SJCRH30 (cell line): ENCODE data around the gene ZBTB8B. TPM values are rescaled to one million over a fixed set of nuclear protein-coding genes. Genes with fewer than 3 reads are reported as not detected.

Source experiments
- DNase-seq, 2 experiments: peaks; one replicate each; pipeline ENCODE4 v3.0.0-alpha.2; 2015 to 2020
- H3K27ac ChIP-seq: fragments of 250-450 bp; sonication (Bioruptor Pico); 2 replicates; pipeline ENCODE4 v1.5.1; 2020; ENCODE audit warnings: mild to moderate bottlenecking, moderate library complexity
- H3K27me3 ChIP-seq: fragments of 250-450 bp; sonication (Bioruptor Pico); 2 replicates; pipeline ENCODE4 v1.5.1; 2020; ENCODE audit warnings: mild to moderate bottlenecking, moderate library complexity
- H3K36me3 ChIP-seq: fragments of 250-450 bp; sonication (Bioruptor Pico); 2 replicates; pipeline ENCODE4 v1.5.1; 2020; ENCODE audit warnings: mild to moderate bottlenecking, moderate library complexity
- H3K4me1 ChIP-seq: fragments of 250-450 bp; sonication (Bioruptor Pico); 2 replicates; pipeline ENCODE4 v1.5.1; 2020; ENCODE audit warnings: mild to moderate bottlenecking, moderate library complexity
- H3K4me3 ChIP-seq: fragments of 250-450 bp; sonication (Bioruptor Pico); 2 replicates; pipeline ENCODE4 v1.5.1; 2020; ENCODE audit warnings: mild to moderate bottlenecking, moderate library complexity
- H3K9me3 ChIP-seq: fragments of 250-450 bp; sonication (Bioruptor Pico); replicated peaks from 2 replicates; pipeline ENCODE4 v1.5.1; 2020; ENCODE audit warnings: mild to moderate bottlenecking, moderate library complexity
- total RNA-seq: library from RNA; depleted of rRNA; stranded (reverse); fragments of >200 nt; shearing (Covaris generic); gene quantifications from 2 replicates; pipeline ENCODE4 v1.2.3, GENCODE V29; 2014

The ZBTB8B gene
- total RNA-seq, 1 experiment from 2014 or later = not detected

- no peak for DNase-seq
- Histone ChIP-seq H3K4me3 (no peak overlapping the region), H3K36me3 (no peaks in the 10 kb centered on the region), H3K27ac (no peak overlapping the region), H3K4me1 (no peaks in the 10 kb centered on the region), H3K27me3 (peaks cover 12% of the 10 kb centered on the region), H3K9me3 (no peaks in the 10 kb centered on the region)
Observed at GRCh38 chr1:32485554-32486255, 20.8 kb downstream of the ZBTB8B start.

DNA sequence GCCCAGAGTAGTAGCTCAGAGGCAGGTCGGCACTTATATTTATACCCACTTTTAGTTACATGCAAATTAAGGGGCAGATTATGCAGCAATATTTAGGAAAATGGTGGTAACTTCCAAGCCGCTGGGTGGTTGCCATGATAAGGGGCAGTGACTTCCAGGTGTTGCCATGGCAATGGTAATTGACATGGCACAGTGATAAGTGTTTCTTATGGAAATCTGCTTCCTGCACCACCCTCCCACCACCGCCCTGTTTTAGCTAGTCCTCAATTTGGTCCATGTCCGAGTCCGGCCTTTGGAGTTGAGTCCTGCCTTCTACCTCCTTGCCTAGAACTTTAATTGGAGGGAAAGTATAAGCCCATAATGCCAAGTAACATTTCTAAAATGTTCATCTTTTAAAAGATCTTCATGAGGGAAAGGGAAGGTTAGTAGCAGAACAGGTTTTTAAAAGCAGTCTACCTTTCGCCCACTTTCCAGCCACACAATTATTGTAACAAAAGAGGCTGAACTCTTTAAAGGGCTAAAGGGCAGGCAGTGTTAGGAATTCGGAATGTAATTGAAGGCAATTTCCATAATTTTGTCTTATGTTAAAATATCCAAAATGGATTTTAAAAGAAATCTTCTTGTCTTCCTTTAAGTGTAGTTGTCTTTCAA lies 21.7 kb downstream of the ZBTB8B start:
- Histone ChIP-seq H3K36me3 (no peaks in the 10 kb centered on the region), H3K9me3 (no peaks in the 10 kb centered on the region), H3K4me3 (no peak overlapping the region), H3K4me1 (no peaks in the 10 kb centered on the region), H3K27ac (no peak overlapping the region), H3K27me3 (peaks cover 12% of the 10 kb centered on the region)
- DNase-seq = no peak

DNA sequence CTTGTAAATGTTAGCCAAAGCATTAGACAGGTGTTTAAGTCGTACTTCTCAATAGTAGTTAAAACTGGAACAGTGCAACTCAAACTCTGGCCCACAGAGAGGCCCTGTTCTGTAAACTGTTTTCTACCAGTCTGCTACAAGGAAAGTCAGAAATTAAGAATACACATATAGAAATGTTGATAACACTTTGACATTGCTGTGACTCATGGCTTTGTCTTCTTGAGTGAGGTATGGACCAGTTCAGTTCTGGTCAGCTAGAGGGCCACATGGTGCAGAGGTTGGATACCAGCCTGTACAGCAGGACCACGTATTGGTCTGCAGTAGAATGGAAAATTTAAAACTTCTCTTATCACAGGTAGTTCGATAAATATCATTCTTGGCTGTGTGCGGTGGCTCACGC lies 22.3 kb downstream of the ZBTB8B start:
- Histone ChIP-seq H3K4me1 (peaks cover 4% of the 10 kb centered on the region), H3K27ac (no peak overlapping the region), H3K4me3 (no peak overlapping the region), H3K27me3 (peaks cover 12% of the 10 kb centered on the region), H3K9me3 (no peaks in the 10 kb centered on the region), H3K36me3 (no peaks in the 10 kb centered on the region)
- no peak for DNase-seq

DNA sequence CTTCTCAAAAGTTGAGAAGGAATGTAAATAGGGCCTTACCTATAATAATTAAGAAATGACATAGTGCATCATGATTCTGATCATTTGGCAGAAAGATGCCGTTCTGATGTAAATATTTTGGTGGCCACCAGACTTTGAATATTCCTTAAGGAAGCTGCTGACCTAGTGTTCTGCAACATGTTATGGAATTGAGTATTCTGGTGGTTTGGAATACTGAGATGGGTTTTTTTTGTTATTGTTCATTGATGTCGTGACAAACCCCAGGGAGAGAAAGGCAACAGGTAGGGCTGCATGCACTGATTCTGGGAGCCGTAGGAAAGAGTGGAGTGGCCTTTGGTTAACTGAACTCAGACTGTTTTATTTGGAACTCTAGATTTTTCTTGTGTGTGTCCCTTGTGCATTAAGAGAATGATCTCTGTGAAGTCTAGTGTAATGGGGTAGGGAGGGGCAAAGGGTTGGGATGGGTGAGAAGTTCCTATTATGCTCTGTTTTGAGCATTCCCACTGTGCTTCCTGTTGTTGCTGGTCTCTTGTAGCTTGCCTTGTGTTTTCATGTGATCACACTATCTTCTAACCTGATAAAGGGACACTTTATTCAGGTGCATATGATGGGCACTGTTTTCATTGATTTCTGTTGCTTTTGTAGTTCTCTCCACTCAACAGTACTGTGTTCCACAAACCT lies 25.0 kb downstream of the ZBTB8B start:
- H3K36me3 ChIP-seq = no peaks in the 10 kb centered on the region
- H3K4me1 ChIP-seq = peaks cover 17% of the 10 kb centered on the region
- H3K9me3 ChIP-seq = no peaks in the 10 kb centered on the region
- peaks cover 12% of the 10 kb centered on the region for H3K27me3 ChIP-seq
- H3K27ac ChIP-seq = no peak overlapping the region
- DNase-seq = no peak
- no peak overlapping the region for H3K4me3 ChIP-seq

DNA sequence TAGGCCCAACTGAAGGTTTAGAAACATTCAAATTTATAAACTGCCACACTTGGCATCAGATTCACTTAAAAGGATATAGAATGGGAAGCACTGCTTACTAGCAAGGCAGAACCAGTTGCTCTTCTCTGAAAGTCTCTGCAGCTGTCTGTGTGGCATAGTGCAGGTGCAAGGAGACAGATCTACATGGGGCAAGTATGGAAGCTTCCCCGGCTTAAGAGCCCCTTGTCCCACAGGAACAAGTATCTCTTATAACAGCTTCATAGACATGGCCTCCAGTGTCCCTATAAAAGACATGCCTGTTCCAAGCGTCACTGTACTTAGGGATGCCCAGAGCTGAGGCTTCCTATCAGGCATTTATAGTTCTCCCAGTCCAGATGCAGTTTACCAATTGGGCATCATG lies 26.5 kb downstream of the ZBTB8B start:
- DNase-seq = no peak
- peaks cover 17% of the 10 kb centered on the region for H3K4me1 ChIP-seq
- H3K27me3 ChIP-seq = peaks cover 7% of the 10 kb centered on the region
- no peaks in the 10 kb centered on the region for H3K36me3 ChIP-seq
- H3K4me3 ChIP-seq = no peak overlapping the region
- no peaks in the 10 kb centered on the region for H3K9me3 ChIP-seq
- H3K27ac ChIP-seq = no peak overlapping the region

GRCh38 chr1:32494196-32494595 lies 29.3 kb downstream of the ZBTB8B start:
- no peaks in the 10 kb centered on the region for H3K9me3 ChIP-seq
- H3K27ac ChIP-seq = no peak overlapping the region
- no peaks in the 10 kb centered on the region for H3K27me3 ChIP-seq
- no peak overlapping the region for H3K4me3 ChIP-seq
- peaks cover 17% of the 10 kb centered on the region for H3K4me1 ChIP-seq
- DNase-seq = peak; percentile 34 to 59
- no peaks in the 10 kb centered on the region for H3K36me3 ChIP-seq

- Histone ChIP-seq H3K36me3 (no peaks in the 10 kb centered on the region), H3K4me1 (peaks cover 17% of the 10 kb centered on the region), H3K9me3 (no peaks in the 10 kb centered on the region), H3K27ac (no peak overlapping the region), H3K27me3 (no peaks in the 10 kb centered on the region), H3K4me3 (no peak overlapping the region)
- no peak for DNase-seq
Observed at GRCh38 chr1:32494711-32495337, 30.0 kb downstream of the ZBTB8B start.

DNA sequence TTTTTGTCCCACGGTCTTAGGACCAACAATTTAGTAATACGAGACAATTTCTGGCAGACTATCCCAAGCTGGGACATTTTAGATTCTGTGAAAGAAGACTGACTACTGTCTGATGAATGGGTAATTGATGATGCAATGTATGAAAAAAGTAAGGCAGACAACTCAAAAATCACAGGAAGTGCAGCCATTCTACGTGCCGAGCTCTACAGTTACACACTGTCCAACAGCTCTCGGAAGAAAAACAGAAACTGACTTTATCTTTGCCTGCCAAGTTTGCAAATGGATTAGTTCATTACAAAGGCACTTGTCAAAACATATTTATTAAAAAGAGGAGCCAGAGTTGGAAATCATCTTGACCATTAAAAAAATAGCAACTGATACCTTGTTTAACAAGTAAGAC lies 31.3 kb downstream of the ZBTB8B start:
- peak overlapping the region; percentile 28 for H3K4me3 ChIP-seq
- DNase-seq = peak in 1 of 2 experiments; percentile 29

GRCh38 chr1:32498751-32499150 lies 33.9 kb downstream of the ZBTB8B start:
- no peaks in the 10 kb centered on the region for H3K9me3 ChIP-seq

More for the DNA sequence above, 31.3 kb downstream of the ZBTB8B start:
- Histone ChIP-seq H3K27me3 (no peaks in the 10 kb centered on the region), H3K27ac (no peak overlapping the region), H3K4me1 (peaks cover 17% of the 10 kb centered on the region), H3K9me3 (no peaks in the 10 kb centered on the region), H3K36me3 (no peaks in the 10 kb centered on the region)

GRCh38 chr1:32500387-32501209 lies 35.7 kb downstream of the ZBTB8B start:
- Histone ChIP-seq H3K27ac (peak overlapping the region; percentile 52), H3K36me3 (no peaks in the 10 kb centered on the region), H3K4me3 (peak overlapping the region; percentile 86), H3K27me3 (0 out of 2 replicates have a peak, but pooled peaks cover 1% of the 10 kb centered on the region), H3K9me3 (no peaks in the 10 kb centered on the region), H3K4me1 (no peaks in the 10 kb centered on the region)
- peak; percentile 74 to 75 for DNase-seq

More at GRCh38 chr1:32498751-32499150, 33.9 kb downstream of the ZBTB8B start:
- Histone ChIP-seq H3K4me3 (no peak overlapping the region), H3K4me1 (peaks cover 8% of the 10 kb centered on the region), H3K27me3 (no peaks in the 10 kb centered on the region), H3K36me3 (no peaks in the 10 kb centered on the region), H3K27ac (no peak overlapping the region)
- DNase-seq = no peak

GRCh38 chr1:32501865-32502264 lies 37.0 kb downstream of the ZBTB8B start:
- Histone ChIP-seq H3K4me1 (no peaks in the 10 kb centered on the region), H3K4me3 (no peak overlapping the region), H3K27me3 (0 out of 2 replicates have a peak, but pooled peaks cover 5% of the 10 kb centered on the region), H3K9me3 (no peaks in the 10 kb centered on the region), H3K27ac (no peak overlapping the region), H3K36me3 (no peaks in the 10 kb centered on the region)
- no peak for DNase-seq

- no peak for DNase-seq
- Histone ChIP-seq H3K4me1 (no peaks in the 10 kb centered on the region), H3K4me3 (no peak overlapping the region), H3K27ac (no peak overlapping the region), H3K36me3 (no peaks in the 10 kb centered on the region), H3K27me3 (0 out of 2 replicates have a peak, but pooled peaks cover 5% of the 10 kb centered on the region), H3K9me3 (no peaks in the 10 kb centered on the region)
Observed at GRCh38 chr1:32503153-32503552, 38.3 kb downstream of the ZBTB8B start.

DNA sequence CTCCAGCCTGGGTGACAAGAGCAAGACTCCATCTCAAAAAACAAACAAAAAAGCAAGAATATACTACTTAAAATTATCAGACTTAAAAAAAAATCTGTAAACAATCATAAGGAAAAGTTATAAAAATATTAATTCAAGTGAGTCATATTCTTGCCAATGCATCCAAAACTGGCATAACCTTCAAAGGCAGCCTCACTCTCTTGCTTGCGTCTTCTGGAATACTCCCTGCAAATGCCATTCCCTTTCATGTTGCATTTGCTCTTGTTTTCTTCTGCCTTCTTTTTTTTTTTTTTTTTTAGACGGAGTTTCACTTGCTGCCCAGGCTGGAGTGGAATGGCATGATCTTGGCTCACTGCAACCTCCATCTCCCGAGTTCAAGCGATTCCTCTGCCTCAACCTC lies 42.1 kb downstream of the ZBTB8B start:
- Histone ChIP-seq H3K27me3 (0 out of 2 replicates have a peak, but pooled peaks cover 5% of the 10 kb centered on the region), H3K4me3 (no peak overlapping the region), H3K9me3 (no peaks in the 10 kb centered on the region), H3K36me3 (no peaks in the 10 kb centered on the region), H3K4me1 (no peaks in the 10 kb centered on the region), H3K27ac (no peak overlapping the region)
- DNase-seq = no peak

GRCh38 chr1:32508761-32509160 lies 43.9 kb downstream of the ZBTB8B start:
- H3K27me3 ChIP-seq = 0 out of 2 replicates have a peak, but pooled peaks cover 5% of the 10 kb centered on the region
- H3K9me3 ChIP-seq = no peaks in the 10 kb centered on the region
- H3K4me3 ChIP-seq = no peak overlapping the region
- no peaks in the 10 kb centered on the region for H3K4me1 ChIP-seq
- no peaks in the 10 kb centered on the region for H3K36me3 ChIP-seq
- no peak for DNase-seq
- no peak overlapping the region for H3K27ac ChIP-seq
